Raji (cell line): ENCODE measurements around the gene REPS1.

Experiments
- POLR2A ChIP-seq: IDR thresholded peaks from 2 replicates; pipeline ENCODE4 v1.6.1; 2011; ENCODE audit warnings: low read depth, low read length, control low read depth; ENCODE audit not compliant: insufficient read depth

REPS1 gene

DNA sequence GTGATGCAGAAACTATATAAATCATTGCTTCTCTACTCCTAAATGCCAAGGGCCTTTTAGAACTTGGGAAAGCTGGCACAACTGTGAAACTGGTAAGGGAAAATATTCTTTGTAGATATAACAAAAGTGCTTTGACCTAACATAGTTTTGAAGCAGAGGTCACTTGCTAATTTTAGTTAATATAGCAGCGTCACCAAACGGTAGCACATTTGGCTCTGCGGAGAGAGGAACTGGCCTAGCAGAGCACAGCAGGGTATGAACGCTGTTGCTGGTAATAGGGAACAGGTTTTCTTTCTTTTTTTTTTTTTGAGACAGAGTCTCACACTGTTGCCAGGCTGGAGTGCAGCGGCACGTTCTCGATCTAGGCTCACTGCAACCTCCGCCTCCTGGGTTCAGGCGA is 124.7 kb downstream of the REPS1 start:
- no peak for TF ChIP-seq POLR2A

- TF ChIP-seq POLR2A, result no peak
Observed at GRCh38 chr6:138862456-138862855, 125.6 kb downstream of the REPS1 start.

GRCh38 chr6:138857775-138858174 is 130.3 kb downstream of the REPS1 start:
- TF ChIP-seq POLR2A, result no peak

GRCh38 chr6:138856654-138857053 is 131.4 kb downstream of the REPS1 start:
- TF ChIP-seq POLR2A, result no peak
